Lower lobe of right lung (tissue), 2 donors: Measurements from ENCODE around the gene MTMR12. TPM values are rescaled to one million over a fixed set of nuclear protein-coding genes. Genes with fewer than 3 reads are reported as not detected.

ENCODE experiments used
- ATAC-seq, 2 donors: fragments of 200-7000 bp; cut with Tn5 transposase; one replicate each; pipeline ENCODE4 v1.9.1; 2020 to 2022; ENCODE audit warnings: mild to moderate bottlenecking in 2 of 2, moderate library complexity in 2 of 2
- DNase-seq: peaks from one replicate; pipeline ENCODE4 v3.0.0-alpha.2; 2020
- H3K27ac ChIP-seq: fragments of 200-600 bp; one replicate; pipeline ENCODE4 v1.8.0; 2022
- H3K27me3 ChIP-seq: fragments of 200-600 bp; one replicate; pipeline ENCODE4 v1.8.0; 2022; ENCODE audit warnings: low read depth
- H3K36me3 ChIP-seq: fragments of 200-600 bp; one replicate; pipeline ENCODE4 v1.8.0; 2022; ENCODE audit warnings: mild to moderate bottlenecking
- H3K4me1 ChIP-seq: fragments of 200-600 bp; one replicate; pipeline ENCODE4 v1.8.0; 2022
- H3K4me3 ChIP-seq: fragments of 200-600 bp; one replicate; pipeline ENCODE4 v1.8.0; 2022; ENCODE audit warnings: mild to moderate bottlenecking
- H3K9me3 ChIP-seq: fragments of 200-600 bp; one replicate; pipeline ENCODE4 v1.8.0; 2022
- CTCF ChIP-seq: fragments of 200-600 bp; IDR thresholded peaks from one replicate; pipeline ENCODE4 v1.8.0; 2022; ENCODE audit warnings: antibody characterized with exemption, mild to moderate bottlenecking
- intact Hi-C: fragments of 100-400 bp; cut with DNase I; formaldehyde crosslinking; loops from one replicate; pipeline ENCODE4 v1.11.0; 2022
- total RNA-seq: library from RNA; stranded (reverse); fragmentation: NEBNext Ultra II Directional; extraction: Animal tissue kit (Norgen Biotek cat#: 25700); gene quantifications from one replicate; pipeline ENCODE4 v1.2.1, GENCODE V29; 2021
- donor health status: DM: no; HTN: yes; CAD: no; lungs with severe emphysema.

MTMR12 gene
- total RNA-seq, 1 donor from 2014 or later: 39.3 TPM

GRCh38 chr5:32331217-32331934, 18.6 kb upstream of the MTMR12 start:
- intact Hi-C loops: no loop called here

GRCh38 chr5:32330126-32330971, 17.6 kb upstream of the MTMR12 start:
- DNase-seq (no peak), ATAC-seq (peak; percentile 18 to 20)
- Histone ChIP-seq H3K27ac (no peak overlapping the region), H3K36me3 (no peaks in the 10 kb centered on the region), H3K27me3 (no peaks in the 10 kb centered on the region), H3K4me1 (peaks cover 1% of the 10 kb centered on the region), H3K9me3 (no peaks in the 10 kb centered on the region), H3K4me3 (no peak overlapping the region)
- intact Hi-C loops: no loop called here
- TF ChIP-seq CTCF: no peak

More at GRCh38 chr5:32331217-32331934, 18.6 kb upstream of the MTMR12 start:
- Histone ChIP-seq H3K36me3 (no peaks in the 10 kb centered on the region), H3K4me3 (no peak overlapping the region), H3K27me3 (no peaks in the 10 kb centered on the region), H3K9me3 (no peaks in the 10 kb centered on the region), H3K4me1 (no peaks in the 10 kb centered on the region), H3K27ac (no peak overlapping the region)
- no peak for TF ChIP-seq CTCF
- ATAC-seq (peak; percentile 70 to 77), DNase-seq (no peak)

GRCh38 chr5:32329395-32329834, 16.7 kb upstream of the MTMR12 start:
- Histone ChIP-seq H3K4me3 (no peak overlapping the region), H3K9me3 (no peaks in the 10 kb centered on the region), H3K4me1 (peaks cover 8% of the 10 kb centered on the region), H3K27me3 (no peaks in the 10 kb centered on the region), H3K36me3 (no peaks in the 10 kb centered on the region), H3K27ac (no peak overlapping the region)
- ATAC-seq (peak; percentile 87 to 88), DNase-seq (peak; percentile 69)
- intact Hi-C loops: no loop called here
- TF ChIP-seq CTCF: peak; percentile 73

GRCh38 chr5:32326216-32326772, 13.6 kb upstream of the MTMR12 start:
- Histone ChIP-seq H3K27me3 (no peaks in the 10 kb centered on the region), H3K4me3 (no peak overlapping the region), H3K4me1 (peaks cover 8% of the 10 kb centered on the region), H3K27ac (no peak overlapping the region), H3K9me3 (peaks cover 10% of the 10 kb centered on the region), H3K36me3 (no peaks in the 10 kb centered on the region)
- DNase-seq: no peak
- TF ChIP-seq CTCF: no peak
- peak in 1 of 2 donors; percentile 18 for ATAC-seq
- intact Hi-C loops: no loop called here

GRCh38 chr5:32325616-32326015, 12.9 kb upstream of the MTMR12 start:
- ATAC-seq: no peak
- DNase-seq: no peak
- peaks cover 8% of the 10 kb centered on the region for H3K4me1 ChIP-seq
- no peak overlapping the region for H3K27ac ChIP-seq
- no peak for TF ChIP-seq CTCF
- H3K36me3 ChIP-seq: no peaks in the 10 kb centered on the region
- no peak overlapping the region for H3K4me3 ChIP-seq
- intact Hi-C loops: no loop called here
- H3K27me3 ChIP-seq: no peaks in the 10 kb centered on the region
- peaks cover 10% of the 10 kb centered on the region for H3K9me3 ChIP-seq
